Measurements from ENCODE around the gene BPGM. TPM values are rescaled to one million over a fixed set of nuclear protein-coding genes. Genes with fewer than 3 reads are reported as not detected.

Gene BPGM
- total RNA-seq, 1 experiment from 2014 or later = 14.0 TPM

GRCh38 chr7:134643131-134643530 is 3.5 kb upstream of the BPGM start:
- CTCF ChIA-PET = no interaction called here
- no peak overlapping the region for H3K27ac ChIP-seq (ENCODE audit: low read depth, low read length, poor library complexity, severe bottlenecking)
- H3K4me1 ChIP-seq (ENCODE audit: insufficient read depth, low read length, poor library complexity, severe bottlenecking) = peaks cover 5% of the 10 kb centered on the region
- DNase-seq (ENCODE audit: low spot score) = no peak
- intact Hi-C loops (cut with micrococcal nuclease; ENCODE audit: unreplicated experiment) = no loop called here
- H3K27me3 ChIP-seq (replicated peaks; ENCODE audit: insufficient read depth, low read depth, low read length, poor library complexity) = peaks cover 12% of the 10 kb centered on the region
- BruUV-seq (replicated peaks) = no TSS peak
- no peaks in the 10 kb centered on the region for H3K36me3 ChIP-seq (ENCODE audit: insufficient read depth, low read length, poor library complexity, severe bottlenecking)
- no peaks in the 10 kb centered on the region for H3K9me3 ChIP-seq (ENCODE audit: low read depth, low read length, poor library complexity, severe bottlenecking)
- TF ChIP-seq CTCF (conservative IDR thresholded peaks at IDR 0.05; ENCODE audit: low read depth, low read length) (no peak), EZH2 (IDR thresholded peaks at IDR 0.05; ENCODE audit: borderline replicate concordance, low read depth, low read length, poor library complexity, severe bottlenecking) (no peak)
- no peak overlapping the region for H3K4me3 ChIP-seq (ENCODE audit: low read depth, low read length, poor library complexity, severe bottlenecking)
- POLR2A ChIA-PET (ENCODE audit: low non-redundant PET) = no interaction called here

GRCh38 chr7:134645478-134645877 is 1.2 kb upstream of the BPGM start:
- H3K27me3 ChIP-seq (replicated peaks; ENCODE audit: insufficient read depth, low read depth, low read length, poor library complexity) = no peaks in the 10 kb centered on the region
- POLR2A ChIA-PET (ENCODE audit: low non-redundant PET) = no interaction called here
- BruUV-seq (replicated peaks) = no TSS peak
- no peaks in the 10 kb centered on the region for H3K9me3 ChIP-seq (ENCODE audit: low read depth, low read length, poor library complexity, severe bottlenecking)
- H3K4me1 ChIP-seq (ENCODE audit: insufficient read depth, low read length, poor library complexity, severe bottlenecking) = peaks cover 5% of the 10 kb centered on the region
- no peak for DNase-seq (ENCODE audit: low spot score)
- no peak for TF ChIP-seq EZH2 (IDR thresholded peaks at IDR 0.05; ENCODE audit: borderline replicate concordance, low read depth, low read length, poor library complexity, severe bottlenecking)
- no peak for TF ChIP-seq CTCF (conservative IDR thresholded peaks at IDR 0.05; ENCODE audit: low read depth, low read length)
- intact Hi-C loops (cut with micrococcal nuclease; ENCODE audit: unreplicated experiment) = no loop called here
- no peaks in the 10 kb centered on the region for H3K36me3 ChIP-seq (ENCODE audit: insufficient read depth, low read length, poor library complexity, severe bottlenecking)
- CTCF ChIA-PET = no interaction called here
- H3K27ac ChIP-seq (ENCODE audit: low read depth, low read length, poor library complexity, severe bottlenecking) = no peak overlapping the region
- peak overlapping the region; percentile 58 for H3K4me3 ChIP-seq (ENCODE audit: low read depth, low read length, poor library complexity, severe bottlenecking)

GRCh38 chr7:134645935-134646334 is 718 bp upstream of the BPGM start:
- TF ChIP-seq CTCF (conservative IDR thresholded peaks at IDR 0.05; ENCODE audit: low read depth, low read length) (no peak), EZH2 (IDR thresholded peaks at IDR 0.05; ENCODE audit: borderline replicate concordance, low read depth, low read length, poor library complexity, severe bottlenecking) (no peak)
- intact Hi-C loops (cut with micrococcal nuclease; ENCODE audit: unreplicated experiment) = no loop called here
- peak overlapping the region; percentile 58 for H3K4me3 ChIP-seq (ENCODE audit: low read depth, low read length, poor library complexity, severe bottlenecking)
- H3K27me3 ChIP-seq (replicated peaks; ENCODE audit: insufficient read depth, low read depth, low read length, poor library complexity) = no peaks in the 10 kb centered on the region
- no peaks in the 10 kb centered on the region for H3K36me3 ChIP-seq (ENCODE audit: insufficient read depth, low read length, poor library complexity, severe bottlenecking)
- H3K4me1 ChIP-seq (ENCODE audit: insufficient read depth, low read length, poor library complexity, severe bottlenecking) = peaks cover 5% of the 10 kb centered on the region
- H3K27ac ChIP-seq (ENCODE audit: low read depth, low read length, poor library complexity, severe bottlenecking) = peak overlapping the region; percentile 44
- ChIA-PET CTCF (no interaction called here), POLR2A (ENCODE audit: low non-redundant PET) (no interaction called here)
- no peaks in the 10 kb centered on the region for H3K9me3 ChIP-seq (ENCODE audit: low read depth, low read length, poor library complexity, severe bottlenecking)
- peak; percentile 19 for DNase-seq (ENCODE audit: low spot score)
- BruUV-seq (replicated peaks) = TSS peak; percentile 97
